Transverse colon (tissue), 3 donors: ENCODE results near the gene DNAJC1.

Source experiments
- CTCF ChIP-seq, 5 experiments: fragments of 200-600 bp in 3 of 5; fragments of 450-650 bp in 2 of 5; sonication (generic) in 3 of 5; IDR thresholded peaks; 1 replicate in 2 of 5; 2 replicates in 3 of 5; pipeline ENCODE4 v1.5.1; 2016 to 2017; ENCODE audit warnings: antibody characterized with exemption in 5 of 5, inconsistent platforms in 3 of 5, mild to moderate bottlenecking in 2 of 5, moderate library complexity in 1 of 5
- EP300 ChIP-seq: sonication (generic); formaldehyde crosslinking; IDR thresholded peaks from one replicate; pipeline ENCODE4 v1.6.1; 2017; ENCODE audit warnings: antibody characterized with exemption, low read depth
- POLR2A ChIP-seq: fragments of 450-650 bp; IDR thresholded peaks from one replicate; pipeline ENCODE4 v1.6.1; 2016; ENCODE audit warnings: antibody characterized with exemption, mild to moderate bottlenecking, moderate library complexity

GRCh38 chr10:22002591-22003176 is 846 bp downstream of the DNAJC1 start:
- no peak for TF ChIP-seq POLR2A
- no peak for TF ChIP-seq CTCF (IDR thresholded peaks at IDR 0.05)
- TF ChIP-seq EP300: no peak
